ENCODE results near the gene MAP3K8. TPM values are rescaled to one million over a fixed set of nuclear protein-coding genes. Genes with fewer than 3 reads are reported as not detected.
"Not testable (repeated sequence)": the region's sequence is repeated elsewhere in the genome, so short reads cannot be mapped to it uniquely, and the experiment has no call there.

MAP3K8 gene
- polyA plus RNA-seq, 4 donors, result 1.8 to 10.9 (median 8.3) TPM

- H3K36me3 ChIP-seq (ENCODE audit: control insufficient read depth in 3 of 3, insufficient read depth in 2 of 3, low read depth in 1 of 3, low read length in 3 of 3), result no peaks in the 10 kb centered on the region
- peaks cover 0 to 8% (median 2%) of the 10 kb centered on the region in 3 donors for H3K4me1 ChIP-seq (ENCODE audit: control insufficient read depth in 3 of 3, insufficient read depth in 2 of 3, low read depth in 1 of 3, low read length in 2 of 3)
- H3K4me3 ChIP-seq (ENCODE audit: low read depth in 1 of 3, low read length in 3 of 3), result no peak overlapping the region
- no peaks in the 10 kb centered on the region for H3K9me3 ChIP-seq (ENCODE audit: control insufficient read depth in 2 of 2, insufficient read depth in 1 of 2, low read depth in 1 of 2, low read length in 1 of 2)
- 85 to 91% (median 91%) methylated on average over 7 of the region's 7 CpGs for WGBS, 3 donors
- no peaks in the 10 kb centered on the region for H3K27me3 ChIP-seq (ENCODE audit: control insufficient read depth in 3 of 3, insufficient read depth in 3 of 3, low read length in 3 of 3)
- no peak overlapping the region for H3K27ac ChIP-seq (ENCODE audit: low read depth in 1 of 3, low read length in 2 of 3)
- FAIRE-seq (no peak), DNase-seq (no peak)
Observed at GRCh38 chr10:30415593-30415992, 18.4 kb upstream of the MAP3K8 start.

GRCh38 chr10:30417301-30417700 is 16.7 kb upstream of the MAP3K8 start:
- H3K36me3 ChIP-seq (ENCODE audit: control insufficient read depth in 3 of 3, insufficient read depth in 2 of 3, low read depth in 1 of 3, low read length in 3 of 3), result no peaks in the 10 kb centered on the region
- no peaks in the 10 kb centered on the region for H3K9me3 ChIP-seq (ENCODE audit: control insufficient read depth in 2 of 2, insufficient read depth in 1 of 2, low read depth in 1 of 2, low read length in 1 of 2)
- H3K4me3 ChIP-seq (ENCODE audit: low read depth in 1 of 3, low read length in 3 of 3), result no peak overlapping the region
- FAIRE-seq (no peak), DNase-seq (no peak)
- 79 to 87% (median 83%) methylated on average over 3 of the region's 3 CpGs for WGBS, 3 donors
- no peaks in the 10 kb centered on the region for H3K27me3 ChIP-seq (ENCODE audit: control insufficient read depth in 3 of 3, insufficient read depth in 3 of 3, low read length in 3 of 3)
- peaks cover 0 to 8% (median 2%) of the 10 kb centered on the region in 3 donors for H3K4me1 ChIP-seq (ENCODE audit: control insufficient read depth in 3 of 3, insufficient read depth in 2 of 3, low read depth in 1 of 3, low read length in 2 of 3)
- no peak overlapping the region for H3K27ac ChIP-seq (ENCODE audit: low read depth in 1 of 3, low read length in 2 of 3)

DNA sequence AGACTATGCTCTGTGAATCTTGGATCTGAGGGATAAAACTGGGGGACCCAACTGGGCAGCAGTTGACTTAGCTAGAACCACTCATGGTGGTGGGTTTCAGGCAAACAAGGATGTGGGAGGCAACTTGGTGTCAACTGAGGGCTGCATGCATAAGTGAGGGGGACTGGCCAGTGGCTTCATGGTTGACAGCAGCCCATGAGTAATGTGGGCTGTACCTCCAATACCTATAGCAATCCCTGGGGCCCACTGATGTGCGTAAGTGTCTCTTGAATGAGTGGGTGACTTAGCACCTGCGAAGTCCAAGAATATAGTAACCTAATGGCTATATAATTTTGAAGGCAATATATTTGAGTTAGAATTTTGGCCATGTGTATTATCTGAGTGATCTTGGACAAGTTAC is 13.7 kb upstream of the MAP3K8 start:
- H3K4me3 ChIP-seq (ENCODE audit: low read depth in 1 of 3, low read length in 3 of 3), result no peak overlapping the region
- DNase-seq (no peak), FAIRE-seq (no peak)
- no peaks in the 10 kb centered on the region for H3K9me3 ChIP-seq (ENCODE audit: control insufficient read depth in 2 of 2, insufficient read depth in 1 of 2, low read depth in 1 of 2, low read length in 1 of 2)
- H3K36me3 ChIP-seq (ENCODE audit: control insufficient read depth in 3 of 3, insufficient read depth in 2 of 3, low read depth in 1 of 3, low read length in 3 of 3), result no peaks in the 10 kb centered on the region
- peaks cover 0 to 25% (median 2%) of the 10 kb centered on the region in 3 donors for H3K4me1 ChIP-seq (ENCODE audit: control insufficient read depth in 3 of 3, insufficient read depth in 2 of 3, low read depth in 1 of 3, low read length in 2 of 3)
- H3K27me3 ChIP-seq (ENCODE audit: control insufficient read depth in 3 of 3, insufficient read depth in 3 of 3, low read length in 3 of 3), result no peaks in the 10 kb centered on the region
- H3K27ac ChIP-seq (ENCODE audit: low read depth in 1 of 3, low read length in 2 of 3), result no peak overlapping the region
- 95 to 100% (median 95%) methylated on average over 2 of the region's 2 CpGs for WGBS, 3 donors

GRCh38 chr10:30420766-30421165 is 13.2 kb upstream of the MAP3K8 start:
- Histone ChIP-seq H3K4me3 (ENCODE audit: low read depth in 1 of 3, low read length in 3 of 3) (no peak overlapping the region), H3K36me3 (ENCODE audit: control insufficient read depth in 3 of 3, insufficient read depth in 2 of 3, low read depth in 1 of 3, low read length in 3 of 3) (no peaks in the 10 kb centered on the region), H3K9me3 (ENCODE audit: control insufficient read depth in 2 of 2, insufficient read depth in 1 of 2, low read depth in 1 of 2, low read length in 1 of 2) (no peaks in the 10 kb centered on the region), H3K27ac (ENCODE audit: low read depth in 1 of 3, low read length in 2 of 3) (no peak overlapping the region), H3K4me1 (ENCODE audit: control insufficient read depth in 3 of 3, insufficient read depth in 2 of 3, low read depth in 1 of 3, low read length in 2 of 3) (peaks cover 0 to 25% (median 2%) of the 10 kb centered on the region in 3 donors), H3K27me3 (ENCODE audit: control insufficient read depth in 3 of 3, insufficient read depth in 3 of 3, low read length in 3 of 3) (no peaks in the 10 kb centered on the region)
- DNase-seq, result no peak
- WGBS, 3 donors, result 66 to 80% (median 75%) methylated on average over 1 of the region's 1 CpG
- no peak for FAIRE-seq

DNA sequence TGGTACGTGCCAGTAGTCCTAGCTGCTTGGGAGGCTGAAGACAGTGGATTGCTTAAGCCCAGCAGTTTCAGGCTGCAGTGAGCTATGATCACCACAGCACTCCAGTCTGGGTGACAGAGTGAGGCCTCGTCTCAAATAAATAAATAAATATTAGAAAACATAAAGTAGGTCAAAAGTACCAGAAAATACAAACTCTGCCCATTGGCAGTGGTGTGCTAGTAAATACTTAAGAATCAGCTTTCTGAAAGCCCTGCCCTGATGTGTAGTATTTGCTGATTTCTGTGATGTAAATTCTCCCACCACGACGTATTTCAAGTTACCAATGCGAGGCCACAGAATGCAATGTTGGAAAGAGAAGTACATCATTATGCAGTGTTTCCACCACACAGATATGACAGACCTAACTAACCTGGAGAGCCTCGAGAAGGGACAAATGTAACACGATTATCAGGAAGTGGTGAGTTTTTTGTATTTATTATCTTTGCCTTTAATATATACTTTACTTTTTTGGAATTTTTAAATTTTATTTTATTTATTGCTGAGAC is 11.8 kb upstream of the MAP3K8 start:
- H3K4me1 ChIP-seq (ENCODE audit: control insufficient read depth in 3 of 3, insufficient read depth in 2 of 3, low read depth in 1 of 3, low read length in 2 of 3), result peaks cover 0 to 29% (median 2%) of the 10 kb centered on the region in 3 donors
- no peak overlapping the region for H3K4me3 ChIP-seq (ENCODE audit: low read depth in 1 of 3, low read length in 3 of 3)
- FAIRE-seq (no peak), DNase-seq (no peak)
- 79 to 86% (median 80%) methylated on average over 7 of the region's 7 CpGs for WGBS, 3 donors
- no peaks in the 10 kb centered on the region for H3K36me3 ChIP-seq (ENCODE audit: control insufficient read depth in 3 of 3, insufficient read depth in 2 of 3, low read depth in 1 of 3, low read length in 3 of 3)
- no peaks in the 10 kb centered on the region for H3K9me3 ChIP-seq (ENCODE audit: control insufficient read depth in 2 of 2, insufficient read depth in 1 of 2, low read depth in 1 of 2, low read length in 1 of 2)
- no peaks in the 10 kb centered on the region for H3K27me3 ChIP-seq (ENCODE audit: control insufficient read depth in 3 of 3, insufficient read depth in 3 of 3, low read length in 3 of 3)
- H3K27ac ChIP-seq (ENCODE audit: low read depth in 1 of 3, low read length in 2 of 3), result no peak overlapping the region

DNA sequence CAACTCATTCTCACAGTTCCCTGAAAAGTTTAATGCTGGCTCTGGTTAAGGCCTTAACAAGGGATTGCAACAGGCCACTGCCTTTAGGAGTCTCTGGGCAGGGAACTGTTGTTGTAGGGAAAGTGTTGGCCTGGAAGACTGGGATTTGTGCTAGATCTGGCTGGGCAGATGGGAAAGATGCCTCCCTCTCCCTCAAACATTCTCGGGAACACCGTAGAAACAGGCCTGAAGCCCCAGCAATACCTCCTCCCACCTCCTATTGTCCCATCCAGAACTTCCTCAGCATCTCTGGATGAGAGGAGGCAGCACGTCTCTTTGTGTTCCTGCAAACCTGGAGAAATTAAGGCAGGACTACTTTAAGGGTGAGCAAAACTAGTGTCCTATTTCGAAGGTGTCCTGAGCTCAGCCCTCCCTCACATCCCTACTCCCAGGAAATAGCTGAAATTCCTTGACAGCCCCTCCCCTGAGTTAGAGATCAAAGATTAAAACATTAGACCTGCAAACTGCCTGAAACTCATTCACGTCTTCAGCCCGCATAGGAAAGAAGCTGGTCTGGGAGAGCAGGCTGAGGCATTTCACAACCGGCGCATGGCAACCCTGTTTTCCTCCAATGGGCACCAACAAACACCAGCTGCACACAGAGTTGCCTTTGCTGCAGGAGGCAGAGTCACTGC is 10.9 kb upstream of the MAP3K8 start:
- WGBS, 3 donors, result 18 to 35% (median 32%) methylated on average over 8 of the region's 8 CpGs
- H3K4me1 ChIP-seq (ENCODE audit: control insufficient read depth in 3 of 3, insufficient read depth in 2 of 3, low read depth in 1 of 3, low read length in 2 of 3), result peaks cover 0 to 38% (median 7%) of the 10 kb centered on the region in 3 donors
- no peak for FAIRE-seq

DNA sequence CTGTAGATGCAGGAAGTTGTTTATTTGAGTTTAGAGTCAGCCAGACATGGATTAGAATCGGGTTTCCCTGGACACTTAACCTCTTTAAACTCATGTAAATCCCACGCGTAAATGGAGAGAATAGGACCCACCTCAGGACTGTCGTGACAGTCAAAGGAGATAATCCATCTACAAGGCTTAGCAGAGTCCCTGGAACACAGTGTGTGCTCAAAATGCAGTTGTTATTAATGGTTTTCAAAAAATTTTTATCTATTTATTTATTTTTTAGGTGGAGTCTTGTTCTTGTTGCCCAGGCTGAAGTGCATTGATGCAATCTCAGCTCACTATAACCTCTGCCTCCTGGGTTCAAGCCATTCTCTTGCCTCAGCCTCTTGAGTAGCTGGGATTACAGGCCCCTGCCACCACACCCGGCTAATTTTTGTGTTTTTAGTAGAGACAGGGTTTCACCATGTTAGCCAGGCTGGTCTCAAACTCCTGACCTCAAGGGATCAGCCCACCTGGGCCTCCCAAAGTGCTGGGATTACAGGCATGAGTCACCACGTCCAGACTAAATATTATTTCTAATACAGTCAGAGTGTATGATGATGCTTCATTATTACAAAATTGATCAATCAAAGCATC is 10.2 kb upstream of the MAP3K8 start:
- not testable (repeated sequence) for H3K27me3 ChIP-seq (ENCODE audit: control insufficient read depth in 3 of 3, insufficient read depth in 3 of 3, low read length in 3 of 3); FAIRE-seq; H3K4me3 ChIP-seq (ENCODE audit: low read depth in 1 of 3, low read length in 3 of 3); DNase-seq; H3K36me3 ChIP-seq (ENCODE audit: control insufficient read depth in 3 of 3, insufficient read depth in 2 of 3, low read depth in 1 of 3, low read length in 3 of 3); H3K9me3 ChIP-seq (ENCODE audit: control insufficient read depth in 2 of 2, insufficient read depth in 1 of 2, low read depth in 1 of 2, low read length in 1 of 2)
- Histone ChIP-seq H3K27ac (ENCODE audit: low read depth in 1 of 3, low read length in 2 of 3) (peak overlapping the region in 2 of 3 donors; percentile 57 to 76), H3K4me1 (ENCODE audit: control insufficient read depth in 3 of 3, insufficient read depth in 2 of 3, low read depth in 1 of 3, low read length in 2 of 3) (peaks cover 0 to 36% (median 5%) of the 10 kb centered on the region in 3 donors)
- 42 to 48% (median 43%) methylated on average over 6 of the region's 6 CpGs for WGBS, 3 donors

More for the DNA sequence above, 10.9 kb upstream of the MAP3K8 start:
- Histone ChIP-seq H3K9me3 (ENCODE audit: control insufficient read depth in 2 of 2, insufficient read depth in 1 of 2, low read depth in 1 of 2, low read length in 1 of 2) (no peaks in the 10 kb centered on the region), H3K27ac (ENCODE audit: low read depth in 1 of 3, low read length in 2 of 3) (peak overlapping the region in 2 of 3 donors; percentile 57 to 76), H3K4me3 (ENCODE audit: low read depth in 1 of 3, low read length in 3 of 3) (no peak overlapping the region), H3K36me3 (ENCODE audit: control insufficient read depth in 3 of 3, insufficient read depth in 2 of 3, low read depth in 1 of 3, low read length in 3 of 3) (no peaks in the 10 kb centered on the region), H3K27me3 (ENCODE audit: control insufficient read depth in 3 of 3, insufficient read depth in 3 of 3, low read length in 3 of 3) (no peaks in the 10 kb centered on the region)
- DNase-seq, result peak; percentile 68 to 82

GRCh38 chr10:30425336-30426075 is 8.5 kb upstream of the MAP3K8 start:
- H3K4me3 ChIP-seq (ENCODE audit: low read depth in 1 of 3, low read length in 3 of 3), result no peak overlapping the region
- DNase-seq (no peak), FAIRE-seq (no peak)
- H3K27me3 ChIP-seq (ENCODE audit: control insufficient read depth in 3 of 3, insufficient read depth in 3 of 3, low read length in 3 of 3), result no peaks in the 10 kb centered on the region
- H3K36me3 ChIP-seq (ENCODE audit: control insufficient read depth in 3 of 3, insufficient read depth in 2 of 3, low read depth in 1 of 3, low read length in 3 of 3), result no peaks in the 10 kb centered on the region
- no peaks in the 10 kb centered on the region for H3K9me3 ChIP-seq (ENCODE audit: control insufficient read depth in 2 of 2, insufficient read depth in 1 of 2, low read depth in 1 of 2, low read length in 1 of 2)
- WGBS, 3 donors, result 73 to 94% (median 80%) methylated on average over 4 of the region's 4 CpGs
- peaks cover 0 to 32% (median 5%) of the 10 kb centered on the region in 3 donors for H3K4me1 ChIP-seq (ENCODE audit: control insufficient read depth in 3 of 3, insufficient read depth in 2 of 3, low read depth in 1 of 3, low read length in 2 of 3)
- H3K27ac ChIP-seq (ENCODE audit: low read depth in 1 of 3, low read length in 2 of 3), result no peak overlapping the region

All from small intestine (tissue), 7 donors.